AG09309 (cell line): Measurements from ENCODE around the gene ATG16L1.

ENCODE experiments used
- DNase-seq: peaks from one replicate; pipeline ENCODE4 v3.0.0-alpha.2; 2010; ENCODE audit warnings: low read depth
- H3K4me3 ChIP-seq: 2 replicates; pipeline ENCODE4 v1.5.1; 2011; ENCODE audit warnings: mild to moderate bottlenecking, low read depth, low read length, moderate library complexity; ENCODE audit not compliant: control insufficient read depth
- CTCF ChIP-seq: IDR thresholded peaks from 2 replicates; pipeline ENCODE4 v1.5.1; 2011; ENCODE audit warnings: mild to moderate bottlenecking, low read depth, low read length, inconsistent platforms; ENCODE audit not compliant: insufficient read depth, control insufficient read depth; ENCODE audit errors: missing control alignments

Gene ATG16L1

GRCh38 chr2:233319256-233319655 lies 67.8 kb downstream of the ATG16L1 start:
- no peak for DNase-seq
- TF ChIP-seq CTCF, result no peak

DNA sequence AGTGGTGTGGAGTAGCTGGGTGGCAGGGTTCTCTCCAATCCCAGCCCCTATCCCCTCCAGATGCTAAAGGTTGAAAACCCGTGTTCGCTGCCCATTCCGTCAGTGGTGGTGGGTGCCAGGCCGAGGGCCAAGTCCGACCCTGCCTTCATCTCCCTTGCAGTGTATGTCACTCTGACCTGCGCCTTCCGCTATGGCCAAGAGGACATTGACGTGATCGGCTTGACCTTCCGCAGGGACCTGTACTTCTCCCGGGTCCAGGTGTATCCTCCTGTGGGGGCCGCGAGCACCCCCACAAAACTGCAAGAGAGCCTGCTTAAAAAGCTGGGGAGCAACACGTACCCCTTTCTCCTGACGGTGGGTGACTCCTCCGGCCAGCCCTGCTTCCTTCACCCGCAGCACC lies 69.0 kb downstream of the ATG16L1 start:
- H3K4me3 ChIP-seq, result no peak overlapping the region
- no peak for TF ChIP-seq CTCF
- no peak for DNase-seq

More at GRCh38 chr2:233319256-233319655, 67.8 kb downstream of the ATG16L1 start:
- H3K4me3 ChIP-seq, result no peak overlapping the region

- no peak for DNase-seq
- H3K4me3 ChIP-seq, result no peak overlapping the region
- no peak for TF ChIP-seq CTCF
These were observed 69.7 kb downstream of the ATG16L1 start for GRCh38 chr2:233321166-233321565.

DNA sequence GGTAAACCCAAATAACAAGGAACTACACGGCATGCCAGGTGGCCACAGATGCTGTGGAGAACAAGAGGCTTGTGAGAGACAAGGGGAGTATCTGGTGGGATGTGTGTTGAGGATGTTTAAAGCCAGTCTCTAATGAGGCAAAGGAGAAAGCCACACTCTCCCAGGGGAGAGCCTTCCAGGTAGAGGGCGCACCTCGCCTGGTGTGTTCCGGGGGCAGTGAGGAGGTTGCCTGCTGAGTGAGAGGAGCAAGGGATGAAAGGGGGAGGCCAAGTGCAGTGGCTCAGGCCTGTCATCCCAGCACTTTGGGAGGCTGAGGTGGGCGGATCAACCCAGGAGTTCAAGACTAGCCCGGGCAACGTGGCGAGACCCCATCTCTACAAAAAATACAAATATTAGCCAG lies 72.4 kb downstream of the ATG16L1 start:
- no peak for DNase-seq
- TF ChIP-seq CTCF, result no peak

DNA sequence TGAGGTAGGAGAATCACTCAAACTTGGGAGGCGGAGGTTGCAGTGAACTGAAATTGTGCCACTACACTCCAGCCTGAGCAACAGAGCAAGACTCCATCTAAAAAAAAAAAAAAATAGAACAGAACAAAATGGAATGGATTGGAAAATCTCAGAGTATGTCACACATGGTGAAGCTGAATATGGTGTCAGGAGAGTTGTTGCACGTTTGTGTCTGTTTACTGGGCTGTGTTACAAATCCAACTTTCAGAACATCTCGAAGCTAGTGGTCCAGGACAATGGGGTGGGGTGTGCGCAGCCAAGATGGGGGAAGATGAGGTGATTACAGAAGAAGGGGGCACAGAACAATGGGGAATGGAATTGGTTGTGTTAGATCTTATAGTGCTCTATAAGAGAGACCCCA lies 73.8 kb downstream of the ATG16L1 start:
- no peak for DNase-seq
- no peak for TF ChIP-seq CTCF
- H3K4me3 ChIP-seq, result no peak overlapping the region

More for the DNA sequence above, 72.4 kb downstream of the ATG16L1 start:
- no peak overlapping the region for H3K4me3 ChIP-seq

- no peak overlapping the region for H3K4me3 ChIP-seq
- no peak for TF ChIP-seq CTCF
- no peak for DNase-seq
These were observed 74.3 kb downstream of the ATG16L1 start for GRCh38 chr2:233325814-233326213.

DNA sequence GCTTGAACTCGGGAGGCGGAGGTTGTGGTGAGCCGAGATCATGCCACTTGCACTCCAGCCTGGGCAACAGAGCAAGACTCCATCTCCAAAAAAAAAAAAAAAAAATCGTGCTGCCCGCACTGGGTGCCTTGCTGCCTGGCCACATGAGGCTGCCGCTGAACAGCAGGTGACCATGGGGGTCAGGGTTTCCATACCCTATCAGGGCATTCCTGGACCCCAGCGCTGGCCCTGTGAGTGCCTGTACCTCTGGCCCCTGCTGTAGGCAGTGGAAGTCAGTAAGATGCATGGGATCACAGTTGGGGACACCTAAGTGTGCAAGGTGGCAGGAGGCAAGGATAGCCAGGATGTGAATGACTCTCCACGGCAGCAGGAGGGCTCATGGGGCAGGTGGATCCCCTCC lies 75.0 kb downstream of the ATG16L1 start:
- H3K4me3 ChIP-seq, result no peak overlapping the region
- TF ChIP-seq CTCF, result no peak
- no peak for DNase-seq
